ENCODE measurements around the gene POU2AF1. TPM values are rescaled to one million over a fixed set of nuclear protein-coding genes. Genes with fewer than 3 reads are reported as not detected.

Gene POU2AF1
- total and polyA plus RNA-seq, 2 of the 8 experiments (the other 6 are each of a cell fraction or from before 2014, with no cell fraction given) = not detected

- Histone ChIP-seq H3K4me2 (ENCODE audit: insufficient read depth in 1 of 2, low read depth in 2 of 2, low read length in 2 of 2) (no peak overlapping the region), H3K79me2 (ENCODE audit: control insufficient read depth in 1 of 2, insufficient read depth in 2 of 2, low read length in 2 of 2) (no peaks in the 10 kb centered on the region), H3K23ac (ENCODE audit: insufficient read length) (no peak overlapping the region), H2AK5ac (ENCODE audit: low read depth, low read length) (no peak overlapping the region), H3K14ac (ENCODE audit: insufficient read length) (no peak overlapping the region), H3K4me3 (ENCODE audit: extremely low read depth in 1 of 4, insufficient read depth in 2 of 4, low read depth in 3 of 4, low read length in 4 of 4) (no peak overlapping the region), H2BK120ac (replicated peaks; ENCODE audit: low read depth, low read length) (no peak overlapping the region), H3K27me3 (replicated peaks in 1 of 4; ENCODE audit: control insufficient read depth in 3 of 4, extremely low read depth in 1 of 4, insufficient read depth in 3 of 4, low read length in 3 of 4) (no peaks in the 10 kb centered on the region), H4K20me1 (replicated peaks in 1 of 2; ENCODE audit: control insufficient read depth in 1 of 2, insufficient read depth in 2 of 2, low read length in 2 of 2) (no peaks in the 10 kb centered on the region), H4K91ac (replicated peaks; ENCODE audit: insufficient read length, low read length) (no peak overlapping the region), H2BK5ac (ENCODE audit: low read depth, low read length) (no peak overlapping the region), H4K8ac (ENCODE audit: extremely low read depth, insufficient read depth, low read length) (no peak overlapping the region), H3K4ac (replicated peaks; ENCODE audit: insufficient read length, low read depth, low read length) (no peak overlapping the region), H3K23me2 (ENCODE audit: low read depth, low read length) (no peaks in the 10 kb centered on the region), H3K27ac (ENCODE audit: low read depth, low read length) (no peak overlapping the region), H2AFZ (ENCODE audit: low read length) (no peak overlapping the region), H3K18ac (ENCODE audit: extremely low read depth, low read length) (no peak overlapping the region), H3K56ac (replicated peaks; ENCODE audit: insufficient read length, low read depth, low read length) (no peak overlapping the region), H3K4me1 (replicated peaks in 1 of 4; ENCODE audit: control insufficient read depth in 3 of 4, insufficient read depth in 4 of 4, low read length in 3 of 4) (peaks cover 0 to 6% (median 0%) of the 10 kb centered on the region in 4 experiments; a peak in 1 of 7 replicates), H3K36me3 (ENCODE audit: control insufficient read depth in 2 of 4, insufficient read depth in 4 of 4, low read length in 3 of 4) (no peaks in the 10 kb centered on the region), H4K5ac (ENCODE audit: insufficient read length, low read depth, low read length) (no peak overlapping the region), H2BK12ac (ENCODE audit: low read depth, low read length) (no peak overlapping the region), H2BK20ac (ENCODE audit: low read length) (no peak overlapping the region), H3K9me3 (ENCODE audit: insufficient read depth in 2 of 2, low read depth in 1 of 2, low read length in 1 of 2) (no peaks in the 10 kb centered on the region), H3K9ac (replicated peaks in 1 of 4; ENCODE audit: extremely low read depth in 1 of 4, low read depth in 3 of 4, low read length in 3 of 4) (no peak overlapping the region), H2BK15ac (ENCODE audit: low read length) (no peak overlapping the region), H3K79me1 (ENCODE audit: low read depth, low read length) (no peaks in the 10 kb centered on the region)
- ChIA-PET POLR2A (ENCODE audit: partially characterized antibody) (no interaction called here), CTCF (ENCODE audit: partially characterized antibody) (interaction anchor here (1.3 to 2.8 kb wide), 3 partner anchors 14 to 86 kb away, joined by 5 to 8 read pairs (median 6); no protein-coding TSS in a partner anchor)
- no peak for TF ChIP-seq BACH1 (IDR thresholded peaks at IDR 0.05; ENCODE audit: low read length)
- no peak for TF ChIP-seq MAFK (IDR thresholded peaks at IDR 0.05; ENCODE audit: low read depth, low read length)
- no peak for TF ChIP-seq KDM5A (IDR thresholded peaks at IDR 0.05; ENCODE audit: low read length)
- no peak for TF ChIP-seq KDM4A (IDR thresholded peaks at IDR 0.05; ENCODE audit: low read depth, low read length, severe bottlenecking)
- no peak for TF ChIP-seq YY1 (IDR thresholded peaks at IDR 0.05; ENCODE audit: low read depth, low read length)
- no peak for TF ChIP-seq PHF8 (conservative IDR thresholded peaks at IDR 0.05; ENCODE audit: low read depth, low read length)
- TF ChIP-seq CTBP2 (IDR thresholded peaks at IDR 0.05; ENCODE audit: borderline replicate concordance, insufficient read depth, insufficient read length, low read length) = no peak
- no peak for TF ChIP-seq SP1 (IDR thresholded peaks at IDR 0.05; ENCODE audit: low read depth, low read length)
- no peak for TF ChIP-seq CBX8 (IDR thresholded peaks at IDR 0.05; ENCODE audit: borderline replicate concordance, low read depth, low read length)
- TF ChIP-seq EZH2 (IDR thresholded peaks at IDR 0.05; ENCODE audit: low read depth, low read length, severe bottlenecking) = no peak
- no peak for TF ChIP-seq GTF2F1 (IDR thresholded peaks at IDR 0.05; ENCODE audit: borderline replicate concordance, low read depth, low read length)
- DNase-seq (ENCODE audit: low read depth in 1 of 2, low spot score in 2 of 2) (no peak), FAIRE-seq (no peak)
- WGBS, 2 experiments (ENCODE audit: extremely low coverage in 1 of 2, insufficient coverage in 1 of 2, insufficient read length in 1 of 2, insufficient replicate concordance in 2 of 2, low coverage in 1 of 2, low lambda C conversion rate in 2 of 2, missing lambda C conversion rate in 1 of 2) = 85% methylated on average over 3 of the region's 3 CpGs; no CpG with 5 or more reads in 1 of the 2 experiments
Observed at GRCh38 chr11:111342329-111342728, 36.7 kb downstream of the POU2AF1 start.

All from H1 (cell line).